HG03342 (cell line): ENCODE data around the gene MTA1.

Source experiments
- ATAC-seq: cut with Tn5 transposase; IDR thresholded peaks from one replicate; pipeline ENCODE4 v1.9.1; 2021; ENCODE audit warnings: mild to moderate bottlenecking, moderate library complexity; ENCODE audit not compliant: unreplicated experiment

MTA1 gene

GRCh38 chr14:105422695-105423487 is 3.3 kb downstream of the MTA1 start:
- no peak for ATAC-seq

- no peak for ATAC-seq
Measured at GRCh38 chr14:105423488-105424195, 4.0 kb downstream of the MTA1 start.

GRCh38 chr14:105424861-105425260 is 5.2 kb downstream of the MTA1 start:
- ATAC-seq = no peak

DNA sequence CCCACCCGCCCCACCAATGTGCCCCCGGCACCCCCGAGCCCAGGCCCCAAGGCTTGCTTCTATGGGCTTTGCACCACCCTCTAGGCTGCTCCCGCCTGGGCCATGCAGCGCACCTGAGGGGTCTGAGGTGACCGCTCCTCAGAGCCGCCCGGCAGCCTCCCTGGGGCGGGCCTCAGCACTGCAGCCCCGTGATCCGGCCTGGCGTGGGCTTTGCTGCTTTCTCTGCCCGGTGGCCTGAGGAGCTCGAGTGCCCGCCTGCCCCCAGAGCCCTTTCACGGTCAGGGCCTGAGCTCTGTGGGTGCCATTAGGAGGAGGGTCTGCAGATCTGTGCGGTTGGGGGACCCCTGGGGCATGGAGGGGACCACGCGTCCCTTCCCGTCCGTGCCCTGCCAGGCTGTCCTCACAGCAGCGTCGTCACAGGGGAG is 6.2 kb downstream of the MTA1 start:
- no peak for ATAC-seq

- no peak for ATAC-seq
Measured at GRCh38 chr14:105426416-105427130, 6.9 kb downstream of the MTA1 start.

DNA sequence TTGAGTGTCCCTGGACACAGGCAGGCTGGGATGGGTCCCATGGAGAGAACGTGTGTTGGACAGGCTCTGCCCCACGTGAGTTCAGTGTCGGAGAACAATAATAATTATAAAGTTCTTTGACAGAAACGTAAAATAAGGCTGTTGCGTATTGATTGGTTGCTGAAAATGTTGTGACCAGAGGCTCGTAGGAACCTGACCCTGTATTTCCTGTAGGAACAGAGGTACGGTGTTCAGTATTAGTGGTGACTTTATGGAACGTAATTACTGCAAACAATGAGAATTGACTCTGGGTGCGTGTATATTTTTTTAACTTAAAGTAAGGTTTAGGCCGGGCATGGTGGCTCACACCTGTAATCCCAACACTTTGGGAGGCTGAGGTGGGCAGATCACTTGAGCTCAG is 7.8 kb downstream of the MTA1 start:
- no peak for ATAC-seq

GRCh38 chr14:105427936-105428485 is 8.4 kb downstream of the MTA1 start:
- ATAC-seq = no peak

GRCh38 chr14:105430042-105430441 is 10.4 kb downstream of the MTA1 start:
- no peak for ATAC-seq

DNA sequence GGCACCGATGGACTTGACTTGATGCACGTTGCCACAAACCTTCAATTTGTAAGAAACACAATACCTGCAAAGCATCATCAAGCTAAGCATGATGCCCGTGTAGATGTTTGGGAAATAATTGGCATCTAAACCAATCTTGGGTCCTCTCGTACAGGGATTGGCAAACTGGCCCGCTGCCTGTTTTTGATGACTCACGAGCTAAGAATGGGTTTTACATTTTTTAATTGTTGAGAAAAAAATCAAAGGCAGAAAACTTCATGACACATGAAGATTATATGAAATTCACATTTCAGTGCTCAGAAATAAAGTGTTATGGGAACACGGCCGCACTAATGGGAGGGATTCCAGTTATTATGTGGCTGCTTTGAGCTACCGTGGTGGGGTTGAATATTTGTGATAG is 10.9 kb downstream of the MTA1 start:
- ATAC-seq = no peak

GRCh38 chr14:105431256-105431655 is 11.6 kb downstream of the MTA1 start:
- no peak for ATAC-seq

DNA sequence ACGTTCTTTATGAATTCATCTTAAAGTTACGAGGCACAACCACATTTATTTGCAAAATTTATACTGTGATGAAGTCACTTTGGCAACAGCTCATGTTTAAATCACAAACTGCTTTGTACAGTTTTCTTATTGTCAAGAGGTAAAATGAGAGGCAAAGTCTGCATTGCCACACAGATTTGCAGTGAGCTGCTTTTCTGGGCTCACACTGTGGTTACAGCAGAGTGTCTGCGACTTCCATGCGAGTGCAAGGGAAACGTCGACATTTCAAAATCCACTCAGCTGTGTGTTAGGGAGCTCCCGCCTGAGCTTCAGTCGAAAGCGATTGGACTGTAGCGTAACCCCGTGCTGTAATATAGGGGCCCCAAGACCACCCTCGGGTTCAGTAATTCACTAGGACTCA is 13.0 kb downstream of the MTA1 start:
- no peak for ATAC-seq

DNA sequence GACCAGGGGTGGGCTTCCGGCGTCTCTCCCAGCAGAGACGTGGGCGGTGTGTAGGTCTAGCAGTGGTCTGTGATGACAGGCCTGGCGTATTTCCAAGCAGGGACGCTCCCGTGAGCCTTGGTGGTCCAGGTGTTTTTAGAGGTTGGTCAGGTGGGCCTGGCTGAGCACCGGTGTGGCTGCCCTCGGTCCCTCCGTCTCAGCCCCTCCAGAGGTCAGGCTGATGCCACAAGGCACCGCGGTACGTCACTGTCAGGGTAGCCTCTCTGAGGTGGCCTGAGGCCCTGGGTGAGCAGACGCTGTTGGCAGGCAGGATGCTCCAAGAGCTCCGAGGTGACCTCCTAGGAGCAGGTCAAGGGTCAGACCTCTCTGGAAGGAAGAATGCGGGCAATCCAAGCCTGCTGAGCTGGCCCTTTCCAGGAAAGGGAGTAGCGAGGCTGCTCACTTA is 13.6 kb downstream of the MTA1 start:
- no peak for ATAC-seq

DNA sequence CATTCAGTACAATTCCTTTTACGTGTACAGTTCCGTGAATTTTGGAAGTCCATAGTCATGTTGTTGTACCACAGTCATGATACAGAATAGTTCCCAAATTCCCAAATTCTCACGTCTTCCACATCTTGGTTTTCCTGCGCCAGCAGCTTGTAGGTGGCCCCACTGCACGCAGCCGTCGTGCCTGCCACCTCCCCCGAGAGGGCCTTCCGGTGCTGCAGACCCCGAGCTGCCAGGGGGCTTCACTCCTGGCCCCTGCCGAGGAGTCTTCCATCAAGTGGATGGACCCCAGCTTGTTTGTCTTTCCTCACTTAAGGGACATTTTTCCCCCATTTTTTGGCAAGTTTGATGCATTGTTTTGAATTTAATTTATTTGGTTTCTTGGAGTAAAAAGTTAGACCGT is 16.8 kb downstream of the MTA1 start:
- ATAC-seq = no peak

- no peak for ATAC-seq
Measured at GRCh38 chr14:105436891-105437722, 17.5 kb downstream of the MTA1 start.

- no peak for ATAC-seq
Measured at GRCh38 chr14:105437723-105438500, 18.3 kb downstream of the MTA1 start.

DNA sequence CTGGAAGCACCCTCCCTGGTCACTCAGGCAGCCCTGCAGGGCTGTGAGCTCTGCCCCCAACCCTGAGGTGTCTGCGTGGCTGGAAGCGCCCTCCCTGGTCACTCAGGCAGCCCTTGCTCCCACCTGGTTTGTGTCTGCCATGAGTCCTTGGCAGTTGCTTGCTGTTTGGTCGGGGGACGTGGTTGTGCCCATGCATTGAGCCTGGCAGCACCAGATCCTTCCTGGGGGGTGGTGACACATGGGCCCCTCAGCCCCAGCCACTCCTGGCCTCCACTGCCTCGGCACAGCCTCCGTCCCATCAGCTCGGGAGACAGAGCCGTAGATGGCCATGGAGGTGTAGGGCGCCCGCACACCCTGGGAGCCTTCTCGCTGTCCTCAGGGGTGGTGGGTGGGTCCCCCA is 19.6 kb downstream of the MTA1 start:
- no peak for ATAC-seq

- no peak for ATAC-seq
Measured at GRCh38 chr14:105439710-105440553, 20.3 kb downstream of the MTA1 start.

GRCh38 chr14:105440554-105440900 is 20.9 kb downstream of the MTA1 start:
- ATAC-seq = no peak

DNA sequence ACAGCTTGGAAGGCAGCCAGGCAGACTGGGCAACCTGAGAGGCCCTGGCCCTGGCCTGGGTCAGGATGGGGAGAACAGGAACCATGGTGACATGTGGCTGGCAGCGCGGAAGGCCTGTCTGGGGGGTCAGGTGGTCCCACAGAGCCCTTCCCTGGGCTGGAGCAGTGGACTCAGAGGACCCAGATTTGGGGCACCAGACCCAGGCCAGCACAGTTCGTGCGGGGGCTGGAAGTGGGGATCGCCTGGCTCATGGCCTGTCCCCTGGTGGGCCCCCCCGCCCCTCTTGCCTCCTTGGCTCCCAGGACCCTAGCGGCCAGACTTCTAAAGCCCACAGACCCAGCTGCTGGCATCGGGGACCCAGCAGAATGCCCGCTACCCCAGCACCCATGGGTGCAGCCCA is 21.4 kb downstream of the MTA1 start:
- no peak for ATAC-seq
